Natural killer cell (primary cell): Measurements from ENCODE around the gene EPB41L3. TPM values are rescaled to one million over a fixed set of nuclear protein-coding genes. Genes with fewer than 3 reads are reported as not detected.

Source experiments
- ATAC-seq, 3 donors: fragments of 150-1000 bp in 2 of 3; fragments of 200-7000 bp in 1 of 3; cut with Tn5 transposase; 1 replicate in 1 of 3; 2 replicates in 2 of 3; pipeline ENCODE4 v1.10.0; 2021; ENCODE audit warnings: mild to moderate bottlenecking in 2 of 3, moderate library complexity in 2 of 3
- DNase-seq, 2 donors: peaks; one replicate each; pipeline versions ENCODE4 v3.0.0 to v3.0.0-alpha.2; 2013 to 2021; ENCODE audit warnings: mixed read lengths in 1 of 2
- H3K27ac ChIP-seq: one replicate; pipeline ENCODE4 v1.5.1; 2013; ENCODE audit warnings: mild to moderate bottlenecking, low read length
- H3K27me3 ChIP-seq: one replicate; pipeline ENCODE4 v1.6.1; 2013; ENCODE audit warnings: low read length; ENCODE audit not compliant: control insufficient read depth, insufficient read depth
- H3K36me3 ChIP-seq: one replicate; pipeline ENCODE4 v1.6.1; 2013; ENCODE audit warnings: low read length; ENCODE audit not compliant: control insufficient read depth, insufficient read depth
- H3K4me1 ChIP-seq: one replicate; pipeline ENCODE4 v1.6.1; 2013; ENCODE audit warnings: low read length; ENCODE audit not compliant: control insufficient read depth, insufficient read depth
- H3K4me3 ChIP-seq: one replicate; pipeline ENCODE4 v1.5.1; 2013; ENCODE audit warnings: low read length
- H3K9me3 ChIP-seq: one replicate; pipeline ENCODE4 v1.6.1; 2013; ENCODE audit warnings: low read length; ENCODE audit not compliant: control insufficient read depth, insufficient read depth
- H3K27ac Mint-ChIP-seq, 2 donors: one replicate each; pipeline ENCODE4 v1.8.0; 2022; ENCODE audit warnings: mild to moderate bottlenecking in 2 of 2, mixed read lengths in 2 of 2, moderate library complexity in 1 of 2
- H3K27me3 Mint-ChIP-seq, 2 donors: one replicate each; pipeline ENCODE4 v1.8.0; 2022; ENCODE audit warnings: low read depth in 2 of 2, mixed read lengths in 2 of 2
- H3K36me3 Mint-ChIP-seq: one replicate; pipeline ENCODE4 v1.8.0; 2022; ENCODE audit warnings: mixed read lengths
- H3K4me1 Mint-ChIP-seq, 2 donors: one replicate each; pipeline ENCODE4 v1.8.0; 2022; ENCODE audit warnings: mixed read lengths in 2 of 2
- H3K4me3 Mint-ChIP-seq: one replicate; pipeline ENCODE4 v1.8.0; 2022; ENCODE audit warnings: mild to moderate bottlenecking, moderate library complexity, mixed read lengths
- H3K9me3 Mint-ChIP-seq, 2 donors: one replicate each; pipeline ENCODE4 v1.8.0; 2022; ENCODE audit warnings: mixed read lengths in 2 of 2
- WGBS: methylation state at CpG from one replicate; pipeline ENCODE4 v1.1.7; 2013; ENCODE audit warnings: missing lambda C conversion rate; ENCODE audit not compliant: insufficient coverage; 5-methylcytosine and 5-hydroxymethylcytosine counted together
- intact Hi-C: fragments of 100-400 bp; cut with micrococcal nuclease; formaldehyde crosslinking; loops from one replicate; pipeline ENCODE4 v1.14.2; 2022
- total RNA-seq, 4 donors: library from RNA; stranded (reverse); fragments of 120-200 nt in 1 of 4; gene quantifications; one replicate each; pipeline versions ENCODE4 v1.2.3 to v1.2.4, GENCODE V29; 2013 to 2022
- TF ChIP-seq, protein P1 (sequence below): fragments of 200-600 bp; IDR thresholded peaks from one replicate; pipeline ENCODE4 v1.8.0; 2022; ENCODE audit warnings: antibody characterized with exemption

The EPB41L3 gene
- total RNA-seq, result 1 to 10 TPM; 3.3 to 6.0 (median 4.4) TPM
- 3.3 TPM for total RNA-seq (2013)

DNA sequence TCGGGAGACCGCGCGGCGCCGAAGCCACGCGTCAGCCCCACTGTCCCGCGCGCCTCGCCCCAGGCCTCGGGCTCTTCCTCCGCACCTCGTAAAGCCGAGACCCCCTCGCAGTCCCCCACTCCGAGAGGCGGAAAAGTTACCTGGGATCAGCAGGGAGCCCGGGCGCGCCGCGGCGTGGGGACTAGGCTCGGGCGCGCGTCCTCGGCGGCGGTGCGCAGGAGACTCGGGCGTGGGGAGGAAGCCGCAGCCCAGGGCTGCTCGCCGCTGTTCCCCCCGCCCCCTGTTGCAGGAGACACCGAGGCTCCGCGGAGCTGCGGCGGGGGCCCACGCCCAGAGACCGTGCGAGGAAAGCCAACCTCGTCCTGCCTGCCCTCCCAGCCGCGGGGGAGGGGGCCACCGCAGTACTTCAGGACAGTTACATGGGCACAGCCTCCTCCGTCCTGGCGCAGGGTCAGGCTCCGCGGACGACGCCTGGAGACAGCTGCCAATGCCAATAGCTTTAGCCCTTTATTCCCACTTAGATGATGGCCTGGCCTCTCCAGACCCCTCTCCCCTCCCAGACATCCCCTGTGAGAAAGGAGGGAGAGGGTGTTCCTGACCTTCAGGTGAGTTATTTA, at the start of gene EPB41L3:
Gene EPB41L3, minus strand, starts transcription at position 225 of the 617 bp plus-strand sequence. CDS start 54,814 bp downstream, outside the sequence.
- H3K4me1 ChIP-seq, result no peaks in the 10 kb centered on the region
- no peaks in the 10 kb centered on the region for H3K36me3 ChIP-seq
- 1% methylated on average over 57 of the region's 57 CpGs for WGBS
- H3K9me3 Mint-ChIP-seq, result no peaks in the 10 kb centered on the region
- intact Hi-C loops, result no loop called here
- no peaks in the 10 kb centered on the region for H3K36me3 Mint-ChIP-seq
- H3K4me3 Mint-ChIP-seq, result no peak within 1 kb of the TSS
- no peak for ATAC-seq
- peaks cover 2% of the 10 kb centered on the region for H3K27me3 ChIP-seq
- H3K4me3 ChIP-seq, result no peak within 1 kb of the TSS
- no peak within 1 kb of the TSS for H3K27ac Mint-ChIP-seq
- no peaks in the 10 kb centered on the region for H3K9me3 ChIP-seq
- peak in 1 of 2 donors; percentile 23 for DNase-seq
- no peak within 1 kb of the TSS for H3K27ac ChIP-seq
- H3K4me1 Mint-ChIP-seq, result no peaks in the 10 kb centered on the region
- peaks cover 35 to 56% of the 10 kb centered on the region in 2 donors for H3K27me3 Mint-ChIP-seq
- TF ChIP-seq, protein P1, sequence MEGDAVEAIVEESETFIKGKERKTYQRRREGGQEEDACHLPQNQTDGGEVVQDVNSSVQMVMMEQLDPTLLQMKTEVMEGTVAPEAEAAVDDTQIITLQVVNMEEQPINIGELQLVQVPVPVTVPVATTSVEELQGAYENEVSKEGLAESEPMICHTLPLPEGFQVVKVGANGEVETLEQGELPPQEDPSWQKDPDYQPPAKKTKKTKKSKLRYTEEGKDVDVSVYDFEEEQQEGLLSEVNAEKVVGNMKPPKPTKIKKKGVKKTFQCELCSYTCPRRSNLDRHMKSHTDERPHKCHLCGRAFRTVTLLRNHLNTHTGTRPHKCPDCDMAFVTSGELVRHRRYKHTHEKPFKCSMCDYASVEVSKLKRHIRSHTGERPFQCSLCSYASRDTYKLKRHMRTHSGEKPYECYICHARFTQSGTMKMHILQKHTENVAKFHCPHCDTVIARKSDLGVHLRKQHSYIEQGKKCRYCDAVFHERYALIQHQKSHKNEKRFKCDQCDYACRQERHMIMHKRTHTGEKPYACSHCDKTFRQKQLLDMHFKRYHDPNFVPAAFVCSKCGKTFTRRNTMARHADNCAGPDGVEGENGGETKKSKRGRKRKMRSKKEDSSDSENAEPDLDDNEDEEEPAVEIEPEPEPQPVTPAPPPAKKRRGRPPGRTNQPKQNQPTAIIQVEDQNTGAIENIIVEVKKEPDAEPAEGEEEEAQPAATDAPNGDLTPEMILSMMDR, result no peak

DNA sequence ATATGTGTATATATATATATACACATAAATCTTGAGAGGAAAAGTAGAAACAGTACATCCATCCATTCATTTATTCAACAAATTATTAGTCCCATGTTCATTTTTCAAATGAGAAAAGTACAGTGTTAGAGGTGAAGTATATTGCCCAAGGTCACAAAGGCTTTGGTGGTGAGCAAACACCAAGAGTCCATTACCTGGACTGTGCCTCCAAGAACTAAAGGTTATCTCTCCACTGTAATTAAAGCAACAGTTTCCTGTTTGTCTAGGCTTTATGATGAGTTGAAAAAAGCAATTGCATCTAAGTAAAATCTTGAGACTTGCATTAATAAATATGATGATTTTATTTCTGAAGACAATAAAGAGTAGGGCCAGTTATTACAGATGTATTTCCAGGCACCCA, 44.7 kb upstream of the EPB41L3 start:
- Mint-ChIP-seq H3K4me3 (no peak overlapping the region), H3K36me3 (no peaks in the 10 kb centered on the region), H3K4me1 (no peaks in the 10 kb centered on the region), H3K9me3 (peaks cover 0 to 2% of the 10 kb centered on the region in 2 donors), H3K27ac (no peak overlapping the region), H3K27me3 (no peaks in the 10 kb centered on the region)
- H3K4me3 ChIP-seq, result no peak overlapping the region
- H3K27me3 ChIP-seq, result no peaks in the 10 kb centered on the region
- intact Hi-C loops, result no loop called here
- TF ChIP-seq, protein P1, result no peak
- ATAC-seq (no peak), DNase-seq (no peak)
- H3K36me3 ChIP-seq, result no peaks in the 10 kb centered on the region
- no peak overlapping the region for H3K27ac ChIP-seq
- no peaks in the 10 kb centered on the region for H3K4me1 ChIP-seq
- peaks cover 10% of the 10 kb centered on the region for H3K9me3 ChIP-seq

DNA sequence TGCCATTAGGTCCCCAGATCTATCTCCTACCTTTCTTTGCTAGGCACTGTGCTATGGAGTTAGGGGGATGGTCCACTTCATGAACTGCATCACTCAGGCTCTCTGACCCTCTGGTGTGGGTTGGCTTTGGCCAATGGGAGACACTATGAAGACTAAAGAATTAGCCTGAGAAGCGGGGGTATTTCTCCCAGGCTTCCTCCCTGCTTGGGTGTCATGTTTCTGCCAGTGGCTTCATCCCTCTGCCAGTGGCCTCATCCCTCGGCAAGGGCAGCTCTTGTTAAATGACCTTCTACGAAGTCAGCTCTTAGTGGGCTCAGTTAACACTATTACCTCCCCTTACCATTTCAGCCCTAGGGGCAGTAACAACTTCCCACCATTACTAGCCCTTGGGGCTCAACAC, 41.9 kb upstream of the EPB41L3 start:
- no peak overlapping the region for H3K27ac ChIP-seq
- Mint-ChIP-seq H3K36me3 (no peaks in the 10 kb centered on the region), H3K4me3 (no peak overlapping the region), H3K4me1 (no peaks in the 10 kb centered on the region), H3K27ac (no peak overlapping the region), H3K27me3 (peaks cover 0 to 3% of the 10 kb centered on the region in 2 donors), H3K9me3 (no peaks in the 10 kb centered on the region)
- H3K27me3 ChIP-seq, result no peaks in the 10 kb centered on the region
- no peak overlapping the region for H3K4me3 ChIP-seq
- no peaks in the 10 kb centered on the region for H3K9me3 ChIP-seq
- H3K4me1 ChIP-seq, result no peaks in the 10 kb centered on the region
- no peaks in the 10 kb centered on the region for H3K36me3 ChIP-seq
- intact Hi-C loops, result no loop called here
- TF ChIP-seq, protein P1, result no peak
- ATAC-seq, result no peak
- DNase-seq, result no peak
- 87% methylated on average over 3 of the region's 3 CpGs for WGBS
